Kidney epithelial cell (primary cell): ENCODE measurements around the gene FOXP1. TPM values are rescaled to one million over a fixed set of nuclear protein-coding genes. Genes with fewer than 3 reads are reported as not detected.

Experiments used
- DNase-seq: peaks from one replicate; pipeline ENCODE4 v3.0.0-alpha.2; 2010; ENCODE audit warnings: low read depth
- H3K27me3 ChIP-seq: 2 replicates; pipeline ENCODE4 v1.6.0; 2011; ENCODE audit warnings: low read length; ENCODE audit not compliant: control insufficient read depth, insufficient read depth
- H3K36me3 ChIP-seq: 2 replicates; pipeline ENCODE4 v1.5.1; 2011; ENCODE audit warnings: low read length; ENCODE audit not compliant: control insufficient read depth, insufficient read depth
- H3K4me3 ChIP-seq: 2 replicates; pipeline ENCODE4 v1.5.1; 2011; ENCODE audit warnings: low read depth, mild to moderate bottlenecking, control low read depth, low read length
- total RNA-seq: library from RNA; depleted of rRNA; stranded (reverse); fragments of >200 nt; gene quantifications from 2 replicates; pipeline ENCODE4 v1.2.3, GENCODE V29; 2015
- TF ChIP-seq, protein P1 (sequence below): IDR thresholded peaks from 2 replicates; pipeline ENCODE4 v1.5.1; 2011; ENCODE audit warnings: mild to moderate bottlenecking, moderate library complexity, low read length, control low read depth, inconsistent platforms; ENCODE audit not compliant: insufficient read depth, poor library complexity, severe bottlenecking

The FOXP1 gene
- total RNA-seq, 1 donor from 2014 or later = 75.0 TPM

DNA sequence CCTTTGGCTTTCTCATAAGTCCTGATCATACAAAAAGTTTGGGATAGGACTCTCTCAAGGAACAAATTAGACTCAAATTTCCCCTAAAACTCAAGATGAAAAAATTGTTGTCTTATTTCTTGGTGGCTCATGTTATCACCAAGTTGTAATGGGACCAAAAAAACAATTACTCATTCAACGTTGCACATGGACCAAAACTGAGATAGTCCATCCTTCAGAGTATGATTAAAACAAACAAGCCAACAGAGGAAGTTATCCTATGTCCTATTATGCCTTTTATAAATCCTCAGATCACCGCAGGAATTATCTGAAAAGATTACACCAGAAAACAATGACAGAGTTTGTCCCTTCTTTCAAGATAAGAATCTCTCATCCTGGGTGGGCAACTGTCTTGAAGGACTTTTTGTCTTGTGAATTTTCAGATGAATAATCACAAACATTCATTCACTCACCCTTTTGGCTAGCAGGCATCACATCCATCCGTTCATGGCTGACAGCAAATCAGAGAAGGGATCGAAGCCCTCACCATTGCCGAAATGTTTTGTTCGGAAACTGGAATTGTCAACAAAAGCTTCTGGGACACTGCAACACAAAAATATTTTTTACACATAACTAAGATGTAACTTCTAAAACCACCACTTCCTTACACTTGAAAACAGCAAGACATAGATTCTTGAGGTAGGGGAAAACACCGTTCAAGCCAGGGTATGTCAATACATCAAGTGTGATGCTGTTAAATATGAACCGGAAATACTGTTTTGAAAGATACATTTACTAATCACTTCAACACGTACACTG is 90.4 kb downstream of the FOXP1 start:
- Histone ChIP-seq H3K36me3 (no peaks in the 10 kb centered on the region), H3K4me3 (no peak overlapping the region), H3K27me3 (no peaks in the 10 kb centered on the region)
- TF ChIP-seq, protein P1, sequence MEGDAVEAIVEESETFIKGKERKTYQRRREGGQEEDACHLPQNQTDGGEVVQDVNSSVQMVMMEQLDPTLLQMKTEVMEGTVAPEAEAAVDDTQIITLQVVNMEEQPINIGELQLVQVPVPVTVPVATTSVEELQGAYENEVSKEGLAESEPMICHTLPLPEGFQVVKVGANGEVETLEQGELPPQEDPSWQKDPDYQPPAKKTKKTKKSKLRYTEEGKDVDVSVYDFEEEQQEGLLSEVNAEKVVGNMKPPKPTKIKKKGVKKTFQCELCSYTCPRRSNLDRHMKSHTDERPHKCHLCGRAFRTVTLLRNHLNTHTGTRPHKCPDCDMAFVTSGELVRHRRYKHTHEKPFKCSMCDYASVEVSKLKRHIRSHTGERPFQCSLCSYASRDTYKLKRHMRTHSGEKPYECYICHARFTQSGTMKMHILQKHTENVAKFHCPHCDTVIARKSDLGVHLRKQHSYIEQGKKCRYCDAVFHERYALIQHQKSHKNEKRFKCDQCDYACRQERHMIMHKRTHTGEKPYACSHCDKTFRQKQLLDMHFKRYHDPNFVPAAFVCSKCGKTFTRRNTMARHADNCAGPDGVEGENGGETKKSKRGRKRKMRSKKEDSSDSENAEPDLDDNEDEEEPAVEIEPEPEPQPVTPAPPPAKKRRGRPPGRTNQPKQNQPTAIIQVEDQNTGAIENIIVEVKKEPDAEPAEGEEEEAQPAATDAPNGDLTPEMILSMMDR = no peak
- no peak for DNase-seq

DNA sequence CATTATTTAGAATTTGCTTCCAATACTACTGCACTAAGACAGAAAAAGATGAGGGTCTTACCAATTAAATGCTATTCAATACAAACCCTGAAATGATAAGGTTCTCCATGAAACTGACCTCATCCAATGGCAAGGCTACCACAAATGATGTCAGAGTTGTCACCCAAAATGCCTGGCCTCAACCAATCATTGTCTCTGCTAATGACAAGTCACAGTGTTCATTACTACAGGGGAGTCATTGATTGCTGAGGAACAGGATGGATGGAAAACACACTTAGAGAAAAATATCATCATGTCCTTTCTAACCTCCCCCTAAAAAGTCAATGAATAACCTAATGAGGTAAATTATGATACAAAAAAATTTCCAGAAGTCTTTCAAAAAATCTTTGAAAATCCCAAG is 91.0 kb downstream of the FOXP1 start:
- no peak overlapping the region for H3K4me3 ChIP-seq
- no peak for DNase-seq
- no peaks in the 10 kb centered on the region for H3K36me3 ChIP-seq
- TF ChIP-seq, protein P1 = no peak
- H3K27me3 ChIP-seq = no peaks in the 10 kb centered on the region

DNA sequence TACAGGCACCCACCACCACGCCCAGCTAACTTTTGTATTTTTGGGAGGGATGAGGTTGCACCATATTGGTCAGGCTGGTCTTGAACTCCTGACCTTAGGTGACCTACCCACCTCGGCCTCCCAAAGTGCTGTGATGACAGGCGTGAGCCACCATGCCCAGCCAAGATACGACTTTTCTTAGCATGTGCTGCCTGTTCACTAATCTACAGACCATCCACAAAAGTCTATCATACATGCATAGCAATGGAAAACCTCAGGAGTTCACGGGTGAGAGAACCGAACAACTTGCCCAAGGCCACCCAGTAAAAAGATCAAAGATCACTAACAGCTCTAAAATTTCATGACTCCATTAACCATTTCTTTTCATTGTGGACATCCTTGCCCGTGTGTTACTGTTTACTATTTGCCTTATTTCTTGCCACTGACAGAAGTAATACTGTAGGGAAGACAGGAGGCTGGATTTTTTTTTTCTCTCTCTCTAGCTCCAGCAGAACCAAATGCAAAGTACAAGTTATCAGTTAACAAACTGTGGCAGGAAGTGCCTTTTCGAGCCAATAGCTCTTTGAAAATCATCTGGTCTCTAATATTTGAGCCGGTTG is 92.3 kb downstream of the FOXP1 start:
- DNase-seq = no peak
- TF ChIP-seq, protein P1 = no peak
- Histone ChIP-seq H3K36me3 (no peaks in the 10 kb centered on the region), H3K27me3 (no peaks in the 10 kb centered on the region), H3K4me3 (no peak overlapping the region)

DNA sequence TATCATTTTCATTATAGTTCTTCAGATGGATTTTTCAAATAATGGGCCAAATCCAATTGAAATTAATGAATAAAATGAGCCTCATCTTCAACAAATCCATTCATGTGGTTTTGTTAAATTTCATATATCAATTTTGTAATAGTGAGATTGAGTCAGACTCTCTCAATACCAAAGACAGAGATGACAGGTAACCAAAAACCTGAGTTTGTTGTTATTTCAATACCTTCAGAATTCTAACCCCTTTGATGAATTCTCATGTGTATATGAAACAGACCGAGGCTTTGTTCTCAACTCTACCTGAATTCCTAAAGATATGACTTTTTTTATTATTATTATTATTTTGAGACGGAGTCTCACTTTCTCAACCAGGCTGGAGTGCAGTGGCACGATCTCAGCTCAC is 92.8 kb downstream of the FOXP1 start:
- no peak overlapping the region for H3K4me3 ChIP-seq
- H3K27me3 ChIP-seq = no peaks in the 10 kb centered on the region
- no peaks in the 10 kb centered on the region for H3K36me3 ChIP-seq
- TF ChIP-seq, protein P1 = no peak
- DNase-seq = no peak

DNA sequence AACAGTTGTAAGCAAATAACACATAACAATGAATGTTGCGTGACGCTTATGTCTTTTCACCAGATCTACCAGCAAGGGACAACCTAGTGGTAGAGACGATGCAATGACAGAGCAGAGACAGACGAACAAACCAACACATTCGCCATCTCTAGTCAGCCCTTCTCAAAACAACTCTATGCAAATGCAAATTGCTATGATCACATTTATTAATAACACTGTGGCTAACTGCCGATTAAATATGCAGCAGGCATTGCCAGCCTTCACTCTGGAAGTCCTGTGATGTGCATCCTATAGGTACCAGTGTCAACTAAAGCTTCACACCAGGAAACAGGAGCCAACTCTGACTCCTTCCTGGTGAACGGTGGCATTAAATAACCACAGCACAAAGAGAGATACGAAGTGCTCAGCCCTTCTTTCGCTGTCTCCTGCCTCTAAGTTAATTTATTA is 94.2 kb downstream of the FOXP1 start:
- TF ChIP-seq, protein P1 = no peak
- H3K36me3 ChIP-seq = no peaks in the 10 kb centered on the region
- DNase-seq = no peak
- no peaks in the 10 kb centered on the region for H3K27me3 ChIP-seq
- no peak overlapping the region for H3K4me3 ChIP-seq
